ENCODE measurements around the gene CPA1.

The CPA1 gene

GRCh38 chr7:130338233-130338632 lies 42.1 kb upstream of the CPA1 start:
- H3K9me3 ChIP-seq: no peaks in the 10 kb centered on the region
- H3K27me3 ChIP-seq: no peaks in the 10 kb centered on the region
- no peaks in the 10 kb centered on the region for H3K4me1 ChIP-seq (ENCODE audit: control insufficient read depth in 1 of 2, insufficient read depth in 1 of 2, low read depth in 1 of 2, low read length in 1 of 2)
- H3K36me3 ChIP-seq: no peaks in the 10 kb centered on the region
- H3K4me3 ChIP-seq (ENCODE audit: low read depth in 1 of 2, low read length in 1 of 2): no peak overlapping the region
- TF ChIP-seq, protein P1, sequence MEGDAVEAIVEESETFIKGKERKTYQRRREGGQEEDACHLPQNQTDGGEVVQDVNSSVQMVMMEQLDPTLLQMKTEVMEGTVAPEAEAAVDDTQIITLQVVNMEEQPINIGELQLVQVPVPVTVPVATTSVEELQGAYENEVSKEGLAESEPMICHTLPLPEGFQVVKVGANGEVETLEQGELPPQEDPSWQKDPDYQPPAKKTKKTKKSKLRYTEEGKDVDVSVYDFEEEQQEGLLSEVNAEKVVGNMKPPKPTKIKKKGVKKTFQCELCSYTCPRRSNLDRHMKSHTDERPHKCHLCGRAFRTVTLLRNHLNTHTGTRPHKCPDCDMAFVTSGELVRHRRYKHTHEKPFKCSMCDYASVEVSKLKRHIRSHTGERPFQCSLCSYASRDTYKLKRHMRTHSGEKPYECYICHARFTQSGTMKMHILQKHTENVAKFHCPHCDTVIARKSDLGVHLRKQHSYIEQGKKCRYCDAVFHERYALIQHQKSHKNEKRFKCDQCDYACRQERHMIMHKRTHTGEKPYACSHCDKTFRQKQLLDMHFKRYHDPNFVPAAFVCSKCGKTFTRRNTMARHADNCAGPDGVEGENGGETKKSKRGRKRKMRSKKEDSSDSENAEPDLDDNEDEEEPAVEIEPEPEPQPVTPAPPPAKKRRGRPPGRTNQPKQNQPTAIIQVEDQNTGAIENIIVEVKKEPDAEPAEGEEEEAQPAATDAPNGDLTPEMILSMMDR (IDR thresholded peaks at IDR 0.05): no peak
- H3K27ac ChIP-seq: no peak overlapping the region

- Histone ChIP-seq H3K4me3 (ENCODE audit: low read depth in 1 of 2, low read length in 1 of 2) (no peak overlapping the region), H3K36me3 (no peaks in the 10 kb centered on the region), H3K27ac (no peak overlapping the region), H3K9me3 (no peaks in the 10 kb centered on the region), H3K27me3 (no peaks in the 10 kb centered on the region), H3K4me1 (ENCODE audit: control insufficient read depth in 1 of 2, insufficient read depth in 1 of 2, low read depth in 1 of 2, low read length in 1 of 2) (no peaks in the 10 kb centered on the region)
- TF ChIP-seq, protein P1 (IDR thresholded peaks at IDR 0.05): no peak
Observed at GRCh38 chr7:130341882-130342281, 38.4 kb upstream of the CPA1 start.

DNA sequence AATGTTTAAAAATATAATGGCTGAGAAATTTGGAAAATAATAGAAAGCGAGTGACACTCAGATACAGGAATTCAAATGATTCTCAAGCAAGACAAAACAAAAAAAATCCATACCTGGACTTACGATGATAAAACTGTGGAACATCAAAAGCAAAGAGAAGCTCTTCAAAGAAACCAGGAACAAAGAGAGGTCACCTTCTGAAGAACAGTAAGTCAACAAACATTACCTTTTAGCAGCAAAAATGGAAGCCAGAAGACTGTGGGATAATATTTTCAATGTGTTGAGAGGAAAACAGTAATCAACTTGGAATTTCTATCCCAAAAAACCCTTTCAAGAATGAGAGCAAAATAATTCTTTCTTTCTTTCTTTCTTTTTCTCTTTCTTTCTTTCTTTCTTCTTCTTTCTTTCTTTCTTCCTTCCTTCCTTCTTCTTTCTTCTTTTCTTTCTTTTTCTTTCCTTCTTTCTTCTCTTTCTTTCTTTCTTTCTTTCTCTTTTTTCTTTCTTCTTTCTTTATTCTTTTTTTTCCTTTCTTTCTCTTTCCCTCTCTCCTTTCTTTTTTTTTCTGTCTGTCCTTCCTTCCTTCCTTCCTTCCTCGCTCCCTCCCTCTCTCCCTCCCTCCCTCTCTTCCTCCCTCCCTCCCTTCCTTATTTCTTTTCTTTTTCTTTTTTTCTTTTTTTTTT lies 37.5 kb upstream of the CPA1 start:
- Histone ChIP-seq H3K36me3 (no peaks in the 10 kb centered on the region), H3K4me1 (ENCODE audit: control insufficient read depth in 1 of 2, insufficient read depth in 1 of 2, low read depth in 1 of 2, low read length in 1 of 2) (no peaks in the 10 kb centered on the region), H3K4me3 (ENCODE audit: low read depth in 1 of 2, low read length in 1 of 2) (no peak overlapping the region), H3K27me3 (no peaks in the 10 kb centered on the region), H3K27ac (no peak overlapping the region), H3K9me3 (no peaks in the 10 kb centered on the region)
- TF ChIP-seq, protein P1 (IDR thresholded peaks at IDR 0.05): no peak

GRCh38 chr7:130344271-130344866 lies 35.9 kb upstream of the CPA1 start, which contains the start of gene CPA5:
CPA5 (plus strand) TSS chr7:130344816; CDS start chr7:130346486, 1,670 bp downstream.
- Histone ChIP-seq H3K4me1 (ENCODE audit: control insufficient read depth in 1 of 2, insufficient read depth in 1 of 2, low read depth in 1 of 2, low read length in 1 of 2) (no peaks in the 10 kb centered on the region), H3K36me3 (no peaks in the 10 kb centered on the region), H3K4me3 (ENCODE audit: low read depth in 1 of 2, low read length in 1 of 2) (no peak within 1 kb of the TSS), H3K27ac (no peak within 1 kb of the TSS), H3K9me3 (no peaks in the 10 kb centered on the region), H3K27me3 (no peaks in the 10 kb centered on the region)
- TF ChIP-seq, protein P1 (IDR thresholded peaks at IDR 0.05): no peak

DNA sequence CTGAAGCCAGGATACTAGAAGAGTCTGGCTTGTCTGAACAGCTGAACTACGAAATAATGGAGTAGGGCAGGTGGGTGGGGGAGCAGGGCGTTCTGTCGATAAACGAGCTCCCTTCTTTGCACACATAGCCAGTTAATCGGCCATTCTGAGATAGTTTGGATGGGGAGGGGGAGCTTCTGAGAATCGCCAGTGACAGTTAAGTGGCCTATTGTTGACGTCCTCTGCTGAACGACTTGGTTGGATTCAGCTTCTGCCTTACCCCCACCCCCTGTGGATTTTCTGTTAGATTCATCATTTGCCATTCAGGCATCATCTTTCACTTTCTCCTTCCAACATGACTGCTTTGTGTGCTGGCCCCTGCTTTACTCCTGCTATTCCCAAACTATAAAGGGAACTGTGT lies 35.2 kb upstream of the CPA1 start:
- no peaks in the 10 kb centered on the region for H3K9me3 ChIP-seq
- TF ChIP-seq, protein P1 (IDR thresholded peaks at IDR 0.05): no peak
- H3K27me3 ChIP-seq: no peaks in the 10 kb centered on the region
- no peak overlapping the region for H3K4me3 ChIP-seq (ENCODE audit: low read depth in 1 of 2, low read length in 1 of 2)
- H3K27ac ChIP-seq: no peak overlapping the region
- H3K4me1 ChIP-seq (ENCODE audit: control insufficient read depth in 1 of 2, insufficient read depth in 1 of 2, low read depth in 1 of 2, low read length in 1 of 2): no peaks in the 10 kb centered on the region
- no peaks in the 10 kb centered on the region for H3K36me3 ChIP-seq

Measured in neutrophil (primary cell).